ENCODE data around the gene SHANK1. TPM values are rescaled to one million over a fixed set of nuclear protein-coding genes. Genes with fewer than 3 reads are reported as not detected.

Gene SHANK1
- polyA plus RNA-seq, 1 donor, result 44.4 TPM

- no peak for DNase-seq (ENCODE audit: low read depth)
Measured at GRCh38 chr19:50659318-50660087, 60.1 kb downstream of the SHANK1 start.

GRCh38 chr19:50658441-50659317 lies 60.9 kb downstream of the SHANK1 start:
- no peak for DNase-seq (ENCODE audit: low read depth)

GRCh38 chr19:50657712-50658440 lies 61.7 kb downstream of the SHANK1 start:
- no peak for DNase-seq (ENCODE audit: low read depth)

GRCh38 chr19:50657222-50657669 lies 62.4 kb downstream of the SHANK1 start:
- no peak for DNase-seq (ENCODE audit: low read depth)

- DNase-seq (ENCODE audit: low read depth), result no peak
Measured at GRCh38 chr19:50654882-50655281, 64.7 kb downstream of the SHANK1 start.

- DNase-seq (ENCODE audit: low read depth), result no peak
Measured at GRCh38 chr19:50652722-50653121, 66.9 kb downstream of the SHANK1 start.

- DNase-seq (ENCODE audit: low read depth), result no peak
Measured at GRCh38 chr19:50651174-50651573, 68.4 kb downstream of the SHANK1 start.

- no peak for DNase-seq (ENCODE audit: low read depth)
Measured at GRCh38 chr19:50649433-50650391, 69.9 kb downstream of the SHANK1 start, which contains the start of gene C19orf81. TSS of gene C19orf81 (plus strand) at chr19:50649445. CDS start at chr19:50649445, 0 bp downstream.

GRCh38 chr19:50648659-50649058 lies 70.9 kb downstream of the SHANK1 start:
- no peak for DNase-seq (ENCODE audit: low read depth)

GRCh38 chr19:50647879-50648615 lies 71.6 kb downstream of the SHANK1 start:
- DNase-seq (ENCODE audit: low read depth), result no peak

GRCh38 chr19:50646074-50646807 lies 73.4 kb downstream of the SHANK1 start:
- DNase-seq (ENCODE audit: low read depth), result no peak

GRCh38 chr19:50645107-50645506 lies 74.5 kb downstream of the SHANK1 start:
- no peak for DNase-seq (ENCODE audit: low read depth)

GRCh38 chr19:50644315-50644915 lies 75.2 kb downstream of the SHANK1 start:
- no peak for DNase-seq (ENCODE audit: low read depth)

GRCh38 chr19:50640368-50640767 lies 79.2 kb downstream of the SHANK1 start:
- DNase-seq (ENCODE audit: low read depth), result no peak

GRCh38 chr19:50639121-50640112 lies 80.2 kb downstream of the SHANK1 start, which contains the start of gene SYT3:
TSS of gene SYT3 (minus strand) at chr19:50639881. CDS start at chr19:50637411, 2,470 bp downstream.
- DNase-seq (ENCODE audit: low read depth), result no peak

GRCh38 chr19:50638600-50638999 lies 81.0 kb downstream of the SHANK1 start:
- DNase-seq (ENCODE audit: low read depth), result no peak

GRCh38 chr19:50636317-50637085 lies 83.1 kb downstream of the SHANK1 start:
- DNase-seq (ENCODE audit: low read depth), result no peak

Measured in forelimb muscle (tissue), 1 donor.